K562 (cell line): ENCODE results near the gene ZFPM1. TPM values are rescaled to one million over a fixed set of nuclear protein-coding genes. Genes with fewer than 3 reads are reported as not detected.

Experiments used
- BHLHE40 ChIP-seq: IDR thresholded peaks from 2 replicates; pipeline ENCODE4 v1.6.1; 2011; ENCODE audit warnings: low read length, improper control_type of control experiment
- ELF4 ChIP-seq: fragments of 450-650 bp; formaldehyde crosslinking; IDR thresholded peaks from 2 replicates; pipeline ENCODE4 v1.4.0; 2022; ENCODE audit warnings: missing genetic modification characterization
- HDAC6 ChIP-seq: IDR thresholded peaks from 2 replicates; pipeline ENCODE4 v1.6.1; 2012; ENCODE audit warnings: low read depth, mild to moderate bottlenecking, control low read depth, inconsistent platforms, low read length, moderate library complexity
- NELFE ChIP-seq: IDR thresholded peaks from 2 replicates; pipeline ENCODE4 v1.6.1; 2011; ENCODE audit warnings: mild to moderate bottlenecking; ENCODE audit not compliant: insufficient read depth, insufficient read length
- RAD21 ChIP-seq, 2 experiments: fragments of 250-450 bp in 1 of 2; fragments of 450-650 bp in 1 of 2; sonication (Bioruptor Pico) in 1 of 2; formaldehyde crosslinking in 1 of 2; IDR thresholded peaks in 1 of 2; conservative IDR thresholded peaks in 1 of 2; 2 replicates each; pipeline versions ENCODE4 v1.4.0 to v1.8.0; 2020 to 2022; ENCODE audit warnings: mild to moderate bottlenecking in 2 of 2, moderate library complexity in 1 of 2
- SRSF3 ChIP-seq: fragments of 200-400 bp; formaldehyde crosslinking; IDR thresholded peaks from 2 replicates; pipeline ENCODE4 v1.6.1; 2016; ENCODE audit warnings: mild to moderate bottlenecking, low read length, moderate library complexity; ENCODE audit not compliant: insufficient read depth
- ZNF165 ChIP-seq: fragments of 250-450 bp; sonication (Bioruptor Pico); IDR thresholded peaks from 2 replicates; pipeline ENCODE4 v1.4.0; 2020; ENCODE audit warnings: borderline replicate concordance
- ZNF41 ChIP-seq: fragments of 250-450 bp; sonication (Bioruptor Pico); conservative IDR thresholded peaks from 2 replicates; pipeline ENCODE4 v1.4.0; 2020; ENCODE audit warnings: mild to moderate bottlenecking
- ZNF561 ChIP-seq: fragments of 450-650 bp; formaldehyde crosslinking; conservative IDR thresholded peaks from 2 replicates; pipeline ENCODE4 v1.4.0; 2020; ENCODE audit warnings: mild to moderate bottlenecking, moderate library complexity
- polyA plus RNA-seq, 8 experiments: library from polyadenylated mRNA; depleted of rRNA in 4 of 8; stranded (reverse) in 5 of 8; unstranded in 3 of 8; fragments of >200 nt; fragmentation: Nextera tagmentation in 2 of 8; fragmentation: Illumina TruSeq in 1 of 8; extraction: Ambion mirVana in 2 of 8; extraction: Trizol in 1 of 8; gene quantifications; 2 replicates each; pipeline versions ENCODE4 v1.2.1 to v1.2.3, GENCODE V29; 2011 to 2014; ENCODE audit warnings: inconsistent platforms in 1 of 8, missing spikeins in 1 of 8
- total RNA-seq, 7 experiments: library from RNA; depleted of rRNA in 6 of 7; stranded (reverse); fragments of >200 nt in 6 of 7; fragmentation: Illumina TruSeq in 2 of 7; extraction: Trizol in 2 of 7; gene quantifications; 2 replicates each; pipeline versions ENCODE4 v1.2.1 to v1.2.3, GENCODE V29; 2011 to 2021; ENCODE audit warnings: low replicate concordance in 1 of 7
- TF ChIP-seq, protein P1 (sequence below): fragments of 150-350 bp; IDR thresholded peaks from 2 replicates; pipeline ENCODE4 v1.6.1; 2014; ENCODE audit warnings: low read depth, mild to moderate bottlenecking, low read length, borderline replicate concordance
- TF ChIP-seq, protein P2 (sequence below): sonication (generic); formaldehyde crosslinking; IDR thresholded peaks from 2 replicates; pipeline ENCODE4 v1.8.1; 2023; ENCODE audit warnings: mild to moderate bottlenecking, missing genetic modification reagents
- TF ChIP-seq, protein P3 (sequence below): fragments of 450-650 bp; IDR thresholded peaks from 2 replicates; pipeline ENCODE4 v1.6.1; 2017; ENCODE audit warnings: antibody characterized with exemption
- TF ChIP-seq, protein P4 (sequence below): fragments of 450-650 bp; conservative IDR thresholded peaks from 2 replicates; pipeline ENCODE4 v1.6.1; 2016; ENCODE audit warnings: missing genetic modification characterization, low read depth, mild to moderate bottlenecking, control low read depth, missing compliant biosample characterization
- TF ChIP-seq, protein P5 (sequence below), 2 experiments: IDR thresholded peaks; 2 replicates each; pipeline ENCODE4 v1.6.1; 2011; ENCODE audit warnings: borderline replicate concordance in 1 of 2, control low read depth in 1 of 2, low read depth in 1 of 2, low read length in 1 of 2, mild to moderate bottlenecking in 1 of 2, mixed read lengths in 1 of 2, moderate library complexity in 1 of 2; ENCODE audit not compliant: insufficient read depth in 1 of 2, insufficient read length in 1 of 2, poor library complexity in 1 of 2, severe bottlenecking in 1 of 2; ENCODE audit errors: extremely low read depth in 1 of 2

ZFPM1 gene
- total and polyA plus RNA-seq, 9 of the 15 experiments (the other 6 are each of a cell fraction or from before 2014, with no cell fraction given): 0.03 to 35.9 (median 1.4) TPM

DNA sequence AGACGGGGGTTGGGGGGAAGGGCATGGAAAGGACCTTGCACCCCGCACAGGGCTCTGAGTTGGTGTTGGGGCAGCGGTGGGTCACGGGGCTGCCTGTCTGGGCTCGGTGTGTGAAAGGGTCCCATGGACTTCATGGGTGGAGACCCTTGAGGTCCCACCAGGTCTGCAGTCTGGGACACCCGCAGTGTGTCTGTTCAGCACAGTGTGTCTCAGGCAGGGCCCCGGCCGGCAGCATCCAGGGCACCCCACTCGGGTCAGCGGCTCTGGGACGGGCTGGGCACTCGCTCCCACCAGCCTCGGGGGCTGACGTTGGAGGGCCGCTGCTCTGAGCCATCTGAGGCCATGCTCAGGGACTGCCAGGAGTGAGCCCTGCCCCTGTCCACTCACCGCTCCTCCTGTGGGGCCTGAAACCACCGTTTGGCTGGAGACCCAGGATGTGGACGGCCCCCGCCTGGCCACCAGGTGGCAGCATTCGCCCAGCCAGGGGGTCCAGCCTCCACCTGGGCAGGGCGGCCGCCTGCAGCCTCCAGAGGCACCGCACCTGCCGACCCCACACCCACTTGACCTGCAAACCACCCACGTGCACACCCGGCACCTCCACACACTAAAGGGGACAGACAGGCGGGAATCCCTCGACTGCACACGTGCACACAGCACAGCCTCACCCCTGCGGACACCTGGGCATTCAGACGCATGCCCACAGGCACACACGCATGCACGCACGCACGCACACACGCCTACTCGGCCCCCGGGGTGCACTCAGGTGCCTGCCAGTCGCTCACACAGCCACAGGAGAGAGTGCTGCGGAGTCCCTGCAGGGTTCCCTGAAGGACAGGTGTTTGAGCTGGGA, 10.1 kb upstream of the ZFPM1 start (continued):
- TF ChIP-seq, protein P1, sequence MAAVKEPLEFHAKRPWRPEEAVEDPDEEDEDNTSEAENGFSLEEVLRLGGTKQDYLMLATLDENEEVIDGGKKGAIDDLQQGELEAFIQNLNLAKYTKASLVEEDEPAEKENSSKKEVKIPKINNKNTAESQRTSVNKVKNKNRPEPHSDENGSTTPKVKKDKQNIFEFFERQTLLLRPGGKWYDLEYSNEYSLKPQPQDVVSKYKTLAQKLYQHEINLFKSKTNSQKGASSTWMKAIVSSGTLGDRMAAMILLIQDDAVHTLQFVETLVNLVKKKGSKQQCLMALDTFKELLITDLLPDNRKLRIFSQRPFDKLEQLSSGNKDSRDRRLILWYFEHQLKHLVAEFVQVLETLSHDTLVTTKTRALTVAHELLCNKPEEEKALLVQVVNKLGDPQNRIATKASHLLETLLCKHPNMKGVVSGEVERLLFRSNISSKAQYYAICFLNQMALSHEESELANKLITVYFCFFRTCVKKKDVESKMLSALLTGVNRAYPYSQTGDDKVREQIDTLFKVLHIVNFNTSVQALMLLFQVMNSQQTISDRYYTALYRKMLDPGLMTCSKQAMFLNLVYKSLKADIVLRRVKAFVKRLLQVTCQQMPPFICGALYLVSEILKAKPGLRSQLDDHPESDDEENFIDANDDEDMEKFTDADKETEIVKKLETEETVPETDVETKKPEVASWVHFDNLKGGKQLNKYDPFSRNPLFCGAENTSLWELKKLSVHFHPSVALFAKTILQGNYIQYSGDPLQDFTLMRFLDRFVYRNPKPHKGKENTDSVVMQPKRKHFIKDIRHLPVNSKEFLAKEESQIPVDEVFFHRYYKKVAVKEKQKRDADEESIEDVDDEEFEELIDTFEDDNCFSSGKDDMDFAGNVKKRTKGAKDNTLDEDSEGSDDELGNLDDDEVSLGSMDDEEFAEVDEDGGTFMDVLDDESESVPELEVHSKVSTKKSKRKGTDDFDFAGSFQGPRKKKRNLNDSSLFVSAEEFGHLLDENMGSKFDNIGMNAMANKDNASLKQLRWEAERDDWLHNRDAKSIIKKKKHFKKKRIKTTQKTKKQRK: no peak
- no peak for TF ChIP-seq ZNF561 (CRISPR knock-in tag)
- TF ChIP-seq, protein P2, sequence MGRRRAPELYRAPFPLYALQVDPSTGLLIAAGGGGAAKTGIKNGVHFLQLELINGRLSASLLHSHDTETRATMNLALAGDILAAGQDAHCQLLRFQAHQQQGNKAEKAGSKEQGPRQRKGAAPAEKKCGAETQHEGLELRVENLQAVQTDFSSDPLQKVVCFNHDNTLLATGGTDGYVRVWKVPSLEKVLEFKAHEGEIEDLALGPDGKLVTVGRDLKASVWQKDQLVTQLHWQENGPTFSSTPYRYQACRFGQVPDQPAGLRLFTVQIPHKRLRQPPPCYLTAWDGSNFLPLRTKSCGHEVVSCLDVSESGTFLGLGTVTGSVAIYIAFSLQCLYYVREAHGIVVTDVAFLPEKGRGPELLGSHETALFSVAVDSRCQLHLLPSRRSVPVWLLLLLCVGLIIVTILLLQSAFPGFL (CRISPR knock-in tag): 0 out of 2 replicates have a peak, but pooled peaks have one; percentile 22
- TF ChIP-seq ZNF41: no peak
- no peak for TF ChIP-seq ZNF165 (CRISPR knock-in tag)
- peak; percentile 66 for TF ChIP-seq BHLHE40
- peak; percentile 99 to 100 for TF ChIP-seq RAD21 (CRISPR knock-in tag; conservative IDR thresholded peaks at IDR 0.05 in 1 of 2, IDR thresholded peaks at IDR 0.05 in 1 of 2)
- TF ChIP-seq, protein P3, sequence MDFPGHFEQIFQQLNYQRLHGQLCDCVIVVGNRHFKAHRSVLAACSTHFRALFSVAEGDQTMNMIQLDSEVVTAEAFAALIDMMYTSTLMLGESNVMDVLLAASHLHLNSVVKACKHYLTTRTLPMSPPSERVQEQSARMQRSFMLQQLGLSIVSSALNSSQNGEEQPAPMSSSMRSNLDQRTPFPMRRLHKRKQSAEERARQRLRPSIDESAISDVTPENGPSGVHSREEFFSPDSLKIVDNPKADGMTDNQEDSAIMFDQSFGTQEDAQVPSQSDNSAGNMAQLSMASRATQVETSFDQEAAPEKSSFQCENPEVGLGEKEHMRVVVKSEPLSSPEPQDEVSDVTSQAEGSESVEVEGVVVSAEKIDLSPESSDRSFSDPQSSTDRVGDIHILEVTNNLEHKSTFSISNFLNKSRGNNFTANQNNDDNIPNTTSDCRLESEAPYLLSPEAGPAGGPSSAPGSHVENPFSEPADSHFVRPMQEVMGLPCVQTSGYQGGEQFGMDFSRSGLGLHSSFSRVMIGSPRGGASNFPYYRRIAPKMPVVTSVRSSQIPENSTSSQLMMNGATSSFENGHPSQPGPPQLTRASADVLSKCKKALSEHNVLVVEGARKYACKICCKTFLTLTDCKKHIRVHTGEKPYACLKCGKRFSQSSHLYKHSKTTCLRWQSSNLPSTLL: no peak
- TF ChIP-seq, protein P4, sequence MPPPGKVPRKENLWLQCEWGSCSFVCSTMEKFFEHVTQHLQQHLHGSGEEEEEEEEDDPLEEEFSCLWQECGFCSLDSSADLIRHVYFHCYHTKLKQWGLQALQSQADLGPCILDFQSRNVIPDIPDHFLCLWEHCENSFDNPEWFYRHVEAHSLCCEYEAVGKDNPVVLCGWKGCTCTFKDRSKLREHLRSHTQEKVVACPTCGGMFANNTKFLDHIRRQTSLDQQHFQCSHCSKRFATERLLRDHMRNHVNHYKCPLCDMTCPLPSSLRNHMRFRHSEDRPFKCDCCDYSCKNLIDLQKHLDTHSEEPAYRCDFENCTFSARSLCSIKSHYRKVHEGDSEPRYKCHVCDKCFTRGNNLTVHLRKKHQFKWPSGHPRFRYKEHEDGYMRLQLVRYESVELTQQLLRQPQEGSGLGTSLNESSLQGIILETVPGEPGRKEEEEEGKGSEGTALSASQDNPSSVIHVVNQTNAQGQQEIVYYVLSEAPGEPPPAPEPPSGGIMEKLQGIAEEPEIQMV (tag): no peak
- no peak for TF ChIP-seq NELFE
- no peak for TF ChIP-seq SRSF3
- TF ChIP-seq, protein P5, sequence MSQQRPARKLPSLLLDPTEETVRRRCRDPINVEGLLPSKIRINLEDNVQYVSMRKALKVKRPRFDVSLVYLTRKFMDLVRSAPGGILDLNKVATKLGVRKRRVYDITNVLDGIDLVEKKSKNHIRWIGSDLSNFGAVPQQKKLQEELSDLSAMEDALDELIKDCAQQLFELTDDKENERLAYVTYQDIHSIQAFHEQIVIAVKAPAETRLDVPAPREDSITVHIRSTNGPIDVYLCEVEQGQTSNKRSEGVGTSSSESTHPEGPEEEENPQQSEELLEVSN (IDR thresholded peaks at IDR 0.05; ENCODE audit: borderline replicate concordance in 1 of 2, extremely low read depth in 1 of 2, insufficient read depth in 1 of 2, insufficient read length in 1 of 2, low read depth in 1 of 2, low read length in 1 of 2, poor library complexity in 1 of 2, severe bottlenecking in 1 of 2): peak; percentile 68 to 69
- TF ChIP-seq HDAC6: no peak
- TF ChIP-seq ELF4 (CRISPR knock-in tag): no peak
